Stimulated activated CD4-positive, alpha-beta T cell treated with anti-CD3 and anti-CD28 coated beads, Interleukin-2, amount 100 ng/mL, for 24 hours (primary cell): ENCODE data around the gene PVALEF.

Experiments used
- DNase-seq, 2 donors: peaks; one replicate each; pipeline ENCODE4 v3.0.0-alpha.2; 2020

PVALEF gene

DNA sequence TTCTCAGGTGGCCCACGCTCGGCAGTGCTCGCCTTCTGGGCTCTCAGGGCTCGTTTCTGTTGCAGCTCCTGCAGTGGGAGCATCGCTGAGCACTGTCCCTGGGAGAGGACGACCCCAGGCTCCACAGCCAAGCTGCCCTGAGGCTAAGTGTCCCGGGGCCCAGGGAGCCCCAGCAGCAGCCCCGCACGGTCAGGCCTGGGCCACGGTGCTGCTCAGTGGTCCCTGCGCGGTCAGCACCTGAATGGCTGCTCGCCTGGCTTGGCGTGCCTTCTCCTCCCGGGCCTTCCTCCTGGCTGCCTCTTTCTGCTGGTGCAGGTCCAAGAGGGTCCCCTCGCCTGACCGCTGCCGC, 34.1 kb downstream of the PVALEF start:
- no peak for DNase-seq

DNA sequence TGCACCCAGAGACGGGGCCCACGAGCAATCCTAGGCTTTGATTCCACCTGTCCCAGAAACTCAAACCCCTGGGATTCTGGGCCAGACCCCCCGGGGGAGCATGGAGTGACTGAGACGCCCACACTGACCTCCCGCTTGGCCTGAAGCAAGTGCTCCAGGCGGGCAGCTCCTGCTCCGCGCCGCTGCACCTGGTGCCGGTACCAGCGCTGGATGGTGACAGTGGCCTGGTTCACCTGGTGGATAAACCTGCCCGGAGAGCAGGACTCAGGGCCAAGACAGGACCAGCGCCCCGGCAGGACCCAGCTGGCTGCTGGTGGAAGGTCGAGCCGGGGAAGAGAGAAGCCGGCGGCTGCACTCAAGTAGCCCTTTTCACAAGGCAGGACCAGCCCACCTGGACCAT, 34.9 kb downstream of the PVALEF start:
- no peak for DNase-seq

DNA sequence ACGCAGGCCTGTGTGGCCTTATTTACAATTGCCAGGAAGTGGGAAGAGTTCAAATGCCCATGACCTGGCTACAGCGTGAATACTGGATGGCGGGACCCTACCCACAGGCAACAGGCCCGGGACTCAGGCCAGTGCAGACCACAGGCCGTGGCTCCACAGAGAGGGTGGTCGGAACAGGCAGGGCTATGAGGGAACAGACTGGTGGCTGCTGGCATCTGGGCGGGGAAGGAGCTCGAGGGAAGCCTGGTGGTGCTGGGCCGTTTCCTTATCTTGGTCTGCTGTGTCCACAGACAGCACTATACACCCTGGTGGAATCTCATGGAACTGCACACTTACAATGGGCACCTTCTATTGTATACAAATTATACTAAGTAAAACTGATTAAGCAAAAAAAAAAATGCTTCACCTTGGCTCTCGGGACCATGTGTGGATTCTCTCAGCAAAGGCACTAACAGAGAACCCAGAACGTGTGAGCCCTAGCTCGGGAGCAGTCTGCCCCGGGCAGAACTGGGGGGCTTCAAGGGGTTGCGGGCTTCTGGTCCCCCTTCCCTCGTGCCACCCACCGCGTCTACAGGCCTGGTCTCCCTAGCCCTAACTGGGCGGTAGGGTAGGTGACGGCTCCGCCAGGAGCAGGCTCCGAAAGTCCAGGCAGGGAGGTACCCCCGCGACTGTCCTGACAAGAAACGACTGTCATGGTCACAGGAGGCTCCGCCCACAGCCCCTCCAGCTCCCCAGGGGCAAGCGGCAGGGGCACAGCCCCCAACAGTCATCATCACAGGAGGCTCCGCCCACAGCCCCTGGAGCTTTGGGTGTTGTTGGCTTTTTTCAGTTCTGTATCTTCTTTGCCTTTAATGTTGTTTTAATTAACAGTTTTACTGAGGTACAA, 35.6 kb downstream of the PVALEF start:
- DNase-seq, result peak; percentile 13 to 36

DNA sequence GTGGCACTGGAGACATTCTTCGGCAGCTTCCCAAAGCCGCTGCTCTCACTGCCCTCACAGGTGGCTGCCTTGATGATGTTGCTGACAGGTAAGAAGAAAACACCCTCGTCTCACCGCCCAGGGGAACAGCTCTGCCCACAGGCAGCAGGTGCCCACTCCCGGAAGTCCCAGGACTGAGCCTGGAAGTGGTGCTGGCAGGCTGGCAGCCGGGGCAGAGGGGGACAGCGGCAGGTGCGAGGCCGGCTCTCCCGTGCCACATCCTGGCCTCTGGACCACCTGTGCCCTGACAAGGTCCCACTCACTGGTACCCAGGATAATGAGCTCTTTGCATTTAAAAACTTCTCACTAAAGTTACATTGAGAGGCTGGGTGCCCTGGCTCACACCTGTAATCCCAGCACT, 37.0 kb downstream of the PVALEF start:
- no peak for DNase-seq

DNA sequence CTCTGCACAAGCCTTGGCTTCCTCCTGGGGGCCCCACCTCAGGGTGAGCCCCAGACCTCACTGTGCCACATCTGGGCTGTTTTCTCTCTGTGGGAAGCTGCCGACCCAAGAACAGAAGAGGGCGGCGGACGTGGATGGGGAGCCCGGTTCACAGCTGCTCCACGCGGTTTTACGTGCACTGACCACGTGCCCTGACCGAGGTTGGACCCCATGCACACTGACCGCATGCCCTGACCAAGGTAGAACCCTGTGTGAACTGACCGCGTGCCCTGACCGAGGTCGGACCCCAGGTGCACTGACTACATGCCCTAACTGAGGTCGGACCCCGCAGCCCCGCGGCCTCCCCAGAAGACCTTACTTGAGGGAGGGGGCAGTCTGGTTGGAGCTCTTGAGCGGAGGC, 37.8 kb downstream of the PVALEF start:
- DNase-seq, result no peak

DNA sequence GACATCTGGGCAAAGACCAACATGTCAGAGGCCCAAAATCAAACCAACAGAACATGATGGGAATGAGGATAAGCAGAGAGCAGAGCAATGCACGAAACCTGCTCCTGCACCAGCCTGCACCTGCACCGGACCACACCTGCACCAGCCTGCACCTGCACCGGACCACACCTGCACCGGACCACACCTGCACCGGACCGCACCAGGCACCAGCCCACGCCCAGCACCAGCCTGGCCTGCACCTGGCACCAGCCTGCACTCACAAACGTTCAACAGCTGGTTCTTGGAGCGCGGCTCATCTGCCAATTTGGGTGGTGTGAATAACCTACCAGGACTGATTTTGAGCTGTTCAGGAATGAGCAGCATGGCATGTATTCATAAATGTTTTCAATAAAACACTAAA, 39.3 kb downstream of the PVALEF start:
- no peak for DNase-seq

DNA sequence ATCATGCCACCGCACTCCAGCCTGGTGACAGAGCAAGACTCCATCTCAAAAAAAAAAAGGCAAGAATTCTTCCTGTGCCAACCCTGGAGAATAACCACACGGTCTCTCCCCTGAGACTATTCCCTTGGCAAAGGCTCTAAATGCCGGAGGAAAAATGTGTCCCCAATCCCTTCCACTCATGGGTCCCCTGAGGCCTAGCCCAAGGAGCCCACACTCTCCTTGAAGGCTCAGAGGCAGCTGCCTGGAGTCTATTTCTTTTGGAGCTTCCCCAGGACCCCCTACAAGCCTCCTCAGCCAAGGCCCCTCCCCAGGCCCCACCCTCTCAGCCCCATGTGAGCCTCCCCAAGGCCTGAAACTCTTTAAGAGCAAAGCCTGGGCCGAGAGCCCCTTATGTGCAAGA, 40.9 kb downstream of the PVALEF start:
- no peak for DNase-seq

DNA sequence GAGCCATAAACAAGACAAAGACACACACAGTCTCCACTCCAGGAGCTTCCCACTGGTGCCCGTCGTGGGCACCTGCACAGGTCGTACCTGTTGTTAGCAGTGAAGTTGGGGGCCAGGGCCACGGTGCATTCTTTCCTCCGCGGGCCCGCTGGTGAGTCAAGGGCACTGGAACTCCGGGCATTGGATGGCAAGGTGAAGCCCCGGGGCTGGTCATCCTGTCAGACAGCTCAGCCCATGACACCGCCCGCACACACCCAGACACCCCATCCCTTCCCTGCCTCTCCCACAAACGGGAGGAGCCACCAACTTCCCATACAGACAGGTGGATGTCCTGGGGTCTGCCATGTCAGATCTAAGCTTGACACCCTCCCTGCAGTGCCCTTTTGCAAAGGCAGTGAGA, 41.4 kb downstream of the PVALEF start:
- DNase-seq, result no peak

DNA sequence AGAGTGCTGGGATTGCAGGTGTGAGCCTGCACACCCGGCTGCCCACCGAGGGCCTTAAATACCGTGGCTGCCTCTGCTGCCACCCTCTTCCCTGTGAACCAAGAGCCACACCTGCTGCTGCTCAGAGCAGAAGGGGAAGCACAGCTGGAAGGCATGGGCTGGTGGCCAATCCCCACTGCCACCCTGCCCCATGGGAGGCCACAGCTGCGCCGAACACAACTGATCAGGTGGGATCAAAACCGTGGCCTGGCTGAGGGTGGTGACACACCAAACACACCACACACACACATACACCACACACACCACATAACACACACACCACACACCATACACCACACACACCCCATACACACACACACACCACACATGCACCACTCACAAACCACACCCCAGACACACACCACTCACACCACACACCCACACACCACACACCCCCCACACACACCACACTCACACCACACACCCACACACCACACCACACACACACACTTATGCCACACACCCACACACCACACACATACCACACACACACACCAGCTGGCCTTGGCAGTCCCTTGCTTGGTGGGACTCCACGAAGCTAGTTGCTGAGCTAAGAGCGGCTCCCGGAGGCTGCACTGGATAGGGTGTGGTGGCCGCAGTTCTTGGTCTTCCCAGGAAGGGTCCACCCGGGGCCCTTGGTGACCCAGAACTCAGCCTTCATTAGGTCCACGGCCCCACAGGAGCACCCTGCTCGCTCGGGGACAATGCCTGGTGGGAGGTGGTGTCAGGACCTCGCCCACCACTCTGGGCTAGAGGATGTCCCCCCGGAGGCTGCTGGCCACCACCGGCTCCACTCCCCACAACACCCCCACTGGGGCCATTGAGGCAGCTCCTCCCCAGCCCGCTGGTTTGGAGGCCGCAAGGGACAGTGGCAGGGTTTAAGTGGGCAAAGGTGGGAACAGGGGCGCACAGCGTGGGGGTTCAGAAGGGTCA, 42.6 kb downstream of the PVALEF start:
- DNase-seq, result no peak

DNA sequence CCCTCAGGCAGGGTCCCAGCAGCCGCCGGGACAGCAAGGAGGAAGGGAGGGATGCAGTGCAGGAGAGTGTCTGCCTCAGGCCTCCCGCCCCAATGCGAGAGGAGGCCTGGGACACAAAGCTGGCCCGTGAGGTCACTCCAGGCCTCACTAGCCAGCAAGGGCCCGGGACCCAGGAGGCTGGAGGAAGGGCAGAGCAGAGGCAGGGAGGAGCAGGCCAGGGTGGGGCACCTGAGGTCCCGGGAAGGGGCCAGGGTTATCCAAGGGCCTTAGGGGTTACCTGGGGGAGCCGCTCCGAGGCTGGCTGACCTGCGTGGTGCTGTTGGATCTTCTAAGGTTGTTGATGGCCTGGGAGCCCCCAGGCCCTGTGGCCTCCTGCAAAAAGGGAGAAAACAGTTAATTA, 43.3 kb downstream of the PVALEF start:
- no peak for DNase-seq

DNA sequence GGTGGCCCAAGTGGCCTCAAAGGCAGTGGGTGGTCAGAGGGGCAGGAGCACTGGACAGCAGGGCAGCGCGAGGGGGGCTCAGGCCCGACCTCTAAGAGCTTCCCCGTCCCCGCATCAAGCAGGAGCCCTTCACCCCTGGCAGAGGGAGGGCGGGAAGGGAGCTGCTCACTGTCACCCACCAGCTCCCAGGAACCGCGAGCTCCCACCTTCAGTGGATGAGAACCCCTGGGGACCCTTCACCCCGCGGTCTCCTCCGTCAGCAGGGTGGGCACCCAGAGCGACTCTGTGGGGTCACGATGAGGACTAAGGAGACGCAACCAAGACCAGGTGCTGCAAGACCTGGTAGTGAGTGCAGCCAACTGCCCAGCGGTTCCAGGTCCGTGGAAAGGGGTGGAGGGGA, 43.8 kb downstream of the PVALEF start:
- DNase-seq, result no peak

DNA sequence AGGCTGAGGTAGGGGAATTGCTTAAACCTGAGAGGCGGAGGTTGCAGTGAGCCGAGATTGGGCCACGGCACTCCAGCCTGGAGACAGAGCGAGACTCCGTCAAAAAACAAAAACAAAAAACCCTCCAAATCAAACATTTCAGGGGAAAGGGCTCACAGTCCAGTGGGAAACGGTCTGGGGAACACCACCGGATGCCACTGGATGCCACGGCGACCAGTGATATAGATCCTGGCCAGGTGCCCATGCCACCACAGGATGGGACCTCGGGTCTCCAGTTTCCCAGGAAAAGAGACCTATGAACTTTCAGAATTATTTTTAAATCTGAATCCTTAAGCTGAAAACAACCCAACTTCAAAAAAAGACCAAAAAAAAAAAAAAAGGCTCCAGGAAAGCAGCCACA, 45.2 kb downstream of the PVALEF start:
- DNase-seq, result no peak

DNA sequence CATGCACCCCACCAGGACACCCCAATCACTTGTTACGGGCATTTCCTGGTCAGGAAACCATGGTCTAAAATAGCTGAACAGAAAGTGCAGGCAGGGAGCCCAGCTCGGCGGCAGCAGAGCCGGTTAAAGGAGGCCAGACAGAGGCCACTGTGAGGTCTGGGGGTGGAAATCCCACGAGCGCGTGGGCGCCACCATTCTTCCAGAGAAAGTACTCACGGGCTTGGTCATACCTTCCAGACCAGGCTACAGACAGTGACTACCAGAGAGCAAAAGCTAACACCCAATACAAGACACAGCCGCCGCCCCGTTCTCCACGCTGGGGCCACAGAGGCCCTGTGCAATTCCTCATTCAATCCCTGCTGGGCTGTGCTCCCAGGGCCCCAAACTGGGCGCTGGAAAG, 45.6 kb downstream of the PVALEF start:
- DNase-seq, result no peak

DNA sequence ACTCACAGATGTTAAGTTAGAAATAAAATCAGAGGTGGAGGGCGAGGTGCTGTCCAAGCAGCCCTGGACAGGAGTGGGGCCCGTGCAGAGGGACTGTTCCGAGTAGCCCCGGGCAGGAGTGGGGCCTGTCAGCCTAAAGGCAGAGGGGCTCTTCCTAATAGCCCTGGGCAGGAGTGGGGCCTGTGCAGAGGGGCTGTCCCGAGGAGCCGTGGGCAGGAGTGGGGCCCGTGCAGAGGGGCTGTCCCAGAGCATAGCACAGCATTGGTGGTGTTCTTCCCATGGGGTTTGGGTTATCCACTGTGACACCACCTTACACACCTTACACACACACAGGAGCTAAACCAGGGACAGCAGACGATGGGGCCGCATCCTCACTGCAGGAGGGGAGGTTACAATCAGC, 47.1 kb downstream of the PVALEF start:
- no peak for DNase-seq

DNA sequence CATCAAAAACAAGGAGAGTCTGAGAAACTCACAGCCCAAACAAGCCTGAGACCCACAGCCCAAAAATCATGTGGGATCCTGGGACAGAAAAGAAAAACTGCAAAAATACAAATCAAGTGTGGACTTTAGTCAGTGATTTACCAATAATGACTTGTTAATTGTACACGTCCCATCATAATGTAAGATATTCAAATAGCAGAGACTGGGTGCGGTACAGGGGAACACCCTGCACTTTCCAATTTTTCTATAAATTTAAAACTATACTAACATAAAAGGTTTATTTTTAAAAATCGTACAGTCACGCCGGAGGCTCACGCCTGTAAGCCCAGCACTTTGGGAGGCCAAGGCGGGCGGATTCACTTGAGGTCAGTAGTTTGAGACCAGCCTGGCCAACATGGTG, 48.7 kb downstream of the PVALEF start:
- no peak for DNase-seq

DNA sequence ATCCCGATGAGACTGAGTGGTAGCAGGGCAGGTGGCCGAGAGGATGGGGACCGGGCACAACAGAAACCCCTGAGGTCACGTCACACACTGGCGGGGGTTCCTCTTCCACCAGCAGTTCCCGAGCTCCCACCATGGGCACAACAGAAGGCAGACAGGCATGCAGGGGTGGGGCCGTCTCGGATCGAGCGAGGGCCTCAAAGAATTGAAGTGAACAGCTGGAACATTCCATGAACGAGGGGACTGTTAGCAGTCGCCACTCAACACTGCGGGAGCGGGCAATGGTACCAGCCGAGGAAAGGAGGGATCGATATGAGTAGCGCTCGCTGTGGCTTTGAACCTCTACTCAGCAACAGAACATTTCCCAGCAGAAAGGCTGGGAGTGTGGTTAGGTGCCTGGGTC, 52.2 kb downstream of the PVALEF start:
- DNase-seq, result no peak

DNA sequence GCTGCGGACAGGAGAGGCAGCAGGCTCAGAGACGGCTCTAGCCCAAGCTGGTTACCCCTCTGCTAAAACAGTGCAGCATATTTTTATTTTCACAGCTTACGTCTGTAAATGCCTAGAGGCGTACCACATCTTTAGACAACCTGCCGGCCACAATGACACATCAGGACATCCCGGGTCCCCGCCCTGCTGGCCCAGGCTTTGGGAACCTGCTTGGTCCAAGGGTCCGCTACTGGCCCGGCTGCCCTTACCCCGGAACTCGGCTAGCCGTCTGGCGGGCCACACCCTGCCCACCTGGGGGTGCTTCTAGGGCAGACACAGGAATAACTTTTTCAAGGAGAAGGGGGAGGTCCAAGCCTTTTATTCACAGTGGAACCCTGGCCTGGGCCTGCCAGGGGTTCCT, 53.2 kb downstream of the PVALEF start:
- DNase-seq, result no peak

DNA sequence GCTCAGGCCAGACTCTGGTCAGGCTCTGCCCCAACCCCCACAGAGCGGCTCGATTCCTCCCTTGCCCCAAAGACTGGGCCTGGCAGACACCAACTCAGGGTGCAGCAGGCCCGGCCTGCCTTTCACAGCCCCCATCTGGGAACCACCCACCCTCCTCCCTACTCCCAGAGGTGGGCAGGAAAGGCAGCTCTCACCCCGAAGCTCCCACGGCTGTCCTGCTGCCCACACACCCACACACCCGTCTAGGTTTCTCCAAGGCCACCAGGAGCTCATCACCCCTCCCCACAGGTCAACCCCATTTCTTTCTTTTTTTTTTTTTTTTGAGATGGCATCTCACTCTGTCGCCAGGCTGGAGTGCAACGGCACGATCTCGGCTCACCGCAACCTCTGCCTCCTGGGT, 53.7 kb downstream of the PVALEF start:
- no peak for DNase-seq

DNA sequence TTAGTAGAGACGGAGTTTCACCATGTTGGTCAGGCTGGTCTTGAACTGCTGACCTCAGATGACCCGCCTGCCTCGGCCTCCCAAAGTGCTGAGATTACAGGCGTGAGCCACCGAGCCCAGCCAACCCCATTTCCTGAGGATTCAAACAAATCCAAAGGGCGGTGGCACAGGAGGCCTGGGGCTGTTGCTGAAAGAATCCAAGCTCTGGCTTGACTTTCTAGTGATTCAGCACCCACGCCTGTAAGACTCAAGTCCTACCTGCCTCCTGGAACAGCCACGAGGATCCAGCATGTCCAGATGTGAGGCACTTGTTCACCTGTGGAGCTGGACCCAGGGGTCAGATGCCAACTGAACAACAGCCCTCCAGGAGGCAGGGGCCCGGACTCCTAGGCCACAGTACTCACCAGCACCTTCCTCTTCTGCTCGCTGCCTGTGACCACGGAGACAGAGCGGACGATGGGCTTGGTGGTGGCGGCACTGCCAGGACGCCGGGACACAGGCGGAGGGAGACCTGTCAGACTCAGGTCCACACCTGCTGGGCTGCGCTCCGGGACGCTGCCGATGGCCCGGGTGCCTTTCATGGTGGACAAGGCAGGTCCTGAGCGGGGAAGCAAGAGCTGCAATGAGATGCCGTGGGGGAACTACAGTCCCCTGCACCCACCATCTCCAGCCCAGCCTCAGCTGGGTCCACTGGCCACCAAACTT, 54.3 kb downstream of the PVALEF start:
- DNase-seq, result no peak

DNA sequence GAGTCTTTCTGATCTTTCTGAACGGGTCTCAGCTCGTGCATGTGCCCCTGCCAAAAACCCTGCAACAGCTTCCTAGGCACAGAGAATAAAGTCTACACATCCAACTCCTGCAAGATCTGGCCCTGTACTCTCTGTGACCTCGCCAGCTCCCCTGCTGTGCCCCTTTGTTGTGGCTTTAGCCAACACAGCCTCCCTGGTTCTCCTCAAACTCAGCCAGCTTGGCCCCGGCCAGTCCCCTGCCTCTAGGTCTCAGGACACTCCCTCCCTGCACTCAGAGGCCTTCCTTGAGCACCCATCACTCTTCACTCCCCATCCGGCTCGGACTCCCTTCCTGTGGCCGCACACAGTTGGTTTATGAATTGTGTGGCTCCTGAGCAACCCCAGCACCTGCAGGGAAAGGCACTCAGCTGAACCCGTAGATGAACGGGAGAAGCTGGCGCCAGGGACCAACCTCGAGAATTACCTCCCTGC, 56.1 kb downstream of the PVALEF start:
- DNase-seq, result no peak

DNA sequence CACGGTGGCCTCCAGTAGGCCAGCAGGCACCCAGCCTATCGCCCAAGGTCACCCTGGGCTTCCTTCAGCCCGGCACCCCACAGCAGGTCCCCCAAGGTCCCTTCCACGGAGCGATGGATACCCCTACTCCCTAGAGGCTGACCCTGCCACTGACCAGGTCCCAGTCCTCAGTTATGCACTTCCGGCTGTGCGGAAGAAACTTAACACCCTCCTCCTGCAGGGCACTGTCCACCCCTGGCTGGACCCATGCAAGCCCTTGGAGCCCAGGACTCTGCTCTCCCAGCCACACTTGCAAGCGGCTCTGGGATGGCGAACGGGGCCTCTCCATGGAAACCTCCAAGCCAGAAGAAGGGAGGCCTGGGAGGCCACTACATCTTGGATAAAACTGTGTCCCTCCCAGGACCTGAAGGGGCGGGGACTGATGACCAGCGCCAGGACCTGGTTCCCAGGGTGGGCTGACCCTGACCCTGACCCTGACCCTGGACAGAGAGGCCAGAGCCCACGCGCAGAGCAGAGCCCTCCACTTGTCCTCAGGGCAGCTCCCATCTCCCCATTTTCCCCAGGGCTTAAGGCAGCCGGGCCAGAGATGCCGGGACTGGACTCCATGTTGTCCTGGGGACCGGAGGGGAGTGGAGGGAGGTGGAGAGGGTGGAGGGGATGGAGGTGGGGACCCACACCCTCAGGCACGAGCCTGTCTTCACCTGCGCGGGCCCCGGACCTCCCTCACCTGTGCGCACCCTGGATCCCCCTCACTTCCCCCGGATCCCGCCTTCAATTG, 56.7 kb downstream of the PVALEF start:
- no peak for DNase-seq

DNA sequence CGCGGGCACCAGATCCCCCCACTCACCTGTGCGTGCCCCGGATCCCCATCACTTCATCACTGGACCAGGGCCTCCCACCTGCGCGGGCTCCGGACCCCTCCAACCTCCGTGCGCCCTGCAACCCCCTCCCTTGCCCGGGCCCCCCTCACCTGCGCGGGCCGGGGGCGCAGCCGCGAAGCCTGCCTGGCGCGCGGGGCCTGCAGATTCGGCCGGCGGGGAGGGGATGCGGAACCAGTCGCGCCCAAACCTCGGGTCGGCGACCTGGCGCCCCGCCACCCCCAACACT, 57.3 kb downstream of the PVALEF start:
- DNase-seq, result no peak
